Measurements from ENCODE around the gene IL4I1.

DNA sequence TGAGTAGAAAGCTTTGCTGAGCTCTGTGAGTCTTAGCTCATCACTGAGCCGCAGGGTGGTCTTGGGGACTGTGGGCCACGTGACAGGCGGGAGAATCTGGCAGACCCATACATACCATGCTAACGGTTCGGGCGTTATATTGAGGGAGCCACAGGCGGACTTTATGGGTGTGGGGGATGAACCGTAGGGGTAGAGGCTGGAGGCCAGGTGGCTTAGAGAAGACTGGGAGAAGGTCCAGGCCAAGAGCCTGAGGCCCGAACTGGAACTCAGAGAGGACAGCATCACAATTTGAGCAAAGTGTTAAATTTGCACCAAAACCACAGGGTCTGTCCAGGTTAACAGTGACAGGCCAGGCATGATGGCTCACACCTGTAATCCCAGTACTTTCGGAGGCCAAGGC is 17.0 kb upstream of the IL4I1 start:
- TF ChIP-seq CTCF (conservative IDR thresholded peaks at IDR 0.05; ENCODE audit: low read depth, low read length) (no peak), POLR2A (IDR thresholded peaks at IDR 0.05; ENCODE audit: low read depth, low read length) (no peak), RAD21 (IDR thresholded peaks at IDR 0.05; ENCODE audit: low read length) (no peak), USF2 (IDR thresholded peaks at IDR 0.05; ENCODE audit: low read depth, low read length) (no peak), BHLHE40 (IDR thresholded peaks at IDR 0.05; ENCODE audit: low read depth, low read length) (no peak)
